Neural crest cell (in vitro differentiated cells): Measurements from ENCODE around the gene SCNM1. TPM values are rescaled to one million over a fixed set of nuclear protein-coding genes. Genes with fewer than 3 reads are reported as not detected.

ENCODE experiments used
- DNase-seq: peaks from one replicate; pipeline ENCODE4 v3.0.0; 2021; ENCODE audit warnings: low read depth, mixed read lengths, low spot score
- H3K27ac Mint-ChIP-seq: one replicate; pipeline ENCODE4 v1.8.0; 2021; ENCODE audit warnings: mild to moderate bottlenecking, mixed read lengths; ENCODE audit not compliant: unreplicated experiment
- H3K27me3 Mint-ChIP-seq: 2 replicates; pipeline ENCODE4 v1.8.0; 2021; ENCODE audit warnings: low read depth, mild to moderate bottlenecking, mixed read lengths
- H3K36me3 Mint-ChIP-seq: 2 replicates; pipeline ENCODE4 v1.8.0; 2021; ENCODE audit warnings: low read depth, mild to moderate bottlenecking, mixed read lengths
- H3K4me1 Mint-ChIP-seq: 2 replicates; pipeline ENCODE4 v1.8.0; 2021; ENCODE audit warnings: mixed read lengths
- H3K4me3 Mint-ChIP-seq: one replicate; pipeline ENCODE4 v1.8.0; 2021; ENCODE audit warnings: mild to moderate bottlenecking, mixed read lengths
- H3K9me3 Mint-ChIP-seq: 2 replicates; pipeline ENCODE4 v1.8.0; 2021; ENCODE audit warnings: mixed read lengths
- CTCF ChIP-seq: fragments of 200-600 bp; sonication (generic); conservative IDR thresholded peaks from 2 replicates; pipeline ENCODE4 v1.5.0; 2021; ENCODE audit warnings: antibody characterized with exemption, mild to moderate bottlenecking
- total RNA-seq: library from RNA; stranded (reverse); gene quantifications from 2 replicates; pipeline ENCODE4 v1.2.1, GENCODE V29; 2021

The SCNM1 gene
- total RNA-seq, 1 donor from 2014 or later = 48.7 TPM

GRCh38 chr1:151132335-151133017, 33.5 kb upstream of the SCNM1 start:
- Mint-ChIP-seq H3K36me3 (peaks cover 14% of the 10 kb centered on the region), H3K4me3 (no peak overlapping the region), H3K9me3 (no peaks in the 10 kb centered on the region), H3K4me1 (peaks cover 23% of the 10 kb centered on the region), H3K27ac (no peak overlapping the region), H3K27me3 (peaks cover 33% of the 10 kb centered on the region)
- DNase-seq = no peak
- no peak for TF ChIP-seq CTCF

GRCh38 chr1:151133018-151133806, 32.7 kb upstream of the SCNM1 start:
- Mint-ChIP-seq H3K27me3 (peaks cover 33% of the 10 kb centered on the region), H3K9me3 (no peaks in the 10 kb centered on the region), H3K27ac (no peak overlapping the region), H3K4me3 (no peak overlapping the region), H3K4me1 (peaks cover 23% of the 10 kb centered on the region), H3K36me3 (peaks cover 14% of the 10 kb centered on the region)
- no peak for TF ChIP-seq CTCF
- DNase-seq = no peak

- Mint-ChIP-seq H3K9me3 (no peaks in the 10 kb centered on the region), H3K27me3 (peaks cover 33% of the 10 kb centered on the region), H3K36me3 (peaks cover 14% of the 10 kb centered on the region), H3K4me3 (peak overlapping the region; percentile 49), H3K27ac (no peak overlapping the region), H3K4me1 (peaks cover 15% of the 10 kb centered on the region)
- no peak for DNase-seq
- no peak for TF ChIP-seq CTCF
Observed at GRCh38 chr1:151134396-151134795, 31.5 kb upstream of the SCNM1 start.

- H3K4me1 Mint-ChIP-seq = peaks cover 15% of the 10 kb centered on the region
- peak overlapping the region; percentile 27 for H3K27ac Mint-ChIP-seq
- DNase-seq = no peak
- H3K27me3 Mint-ChIP-seq = peaks cover 33% of the 10 kb centered on the region
- H3K4me3 Mint-ChIP-seq = no peak overlapping the region
- H3K9me3 Mint-ChIP-seq = no peaks in the 10 kb centered on the region
- TF ChIP-seq CTCF = no peak
- peaks cover 14% of the 10 kb centered on the region for H3K36me3 Mint-ChIP-seq
Observed at GRCh38 chr1:151134991-151135390, 31.0 kb upstream of the SCNM1 start.

- H3K27me3 Mint-ChIP-seq = peaks cover 28% of the 10 kb centered on the region
- no peaks in the 10 kb centered on the region for H3K9me3 Mint-ChIP-seq
- no peak overlapping the region for H3K4me3 Mint-ChIP-seq
- peaks cover 11% of the 10 kb centered on the region for H3K4me1 Mint-ChIP-seq
- no peak for DNase-seq
- TF ChIP-seq CTCF = no peak
- no peak overlapping the region for H3K27ac Mint-ChIP-seq
- H3K36me3 Mint-ChIP-seq = peaks cover 14% of the 10 kb centered on the region
Observed at GRCh38 chr1:151135433-151136385, 30.2 kb upstream of the SCNM1 start.
